Thoracic aorta (tissue), 2 donors: ENCODE results near the gene GPR107. TPM values are rescaled to one million over a fixed set of nuclear protein-coding genes. Genes with fewer than 3 reads are reported as not detected.
A peak's percentile ranks its signal among the peaks of the same experiment; 100 is the strongest.

ENCODE experiments used
- ATAC-seq: fragments of 150-250 bp; one replicate; pipeline ENCODE4 v1.8.0; 2017; ENCODE audit warnings: low read depth; ENCODE audit not compliant: insufficient number of reproducible peaks, low FRiP score
- DNase-seq: peaks from one replicate; pipeline ENCODE4 v3.0.0-alpha.2; 2020; ENCODE audit warnings: low spot score
- H3K27ac ChIP-seq, 2 donors: fragments of 200-600 bp; sonication (generic); 1 replicate in 1 of 2; 2 replicates in 1 of 2; pipeline ENCODE4 v1.5.1; 2016; ENCODE audit warnings: mild to moderate bottlenecking in 2 of 2, moderate library complexity in 2 of 2
- H3K27me3 ChIP-seq: fragments of 200-600 bp; sonication (generic); replicated peaks from 2 replicates; pipeline ENCODE4 v1.6.0; 2016; ENCODE audit warnings: mild to moderate bottlenecking; ENCODE audit not compliant: insufficient read depth
- H3K36me3 ChIP-seq: fragments of 200-600 bp; sonication (generic); one replicate; pipeline ENCODE4 v1.5.1; 2016
- H3K4me1 ChIP-seq, 2 donors: fragments of 200-600 bp; sonication (generic); 1 replicate in 1 of 2; 2 replicates in 1 of 2; pipeline versions ENCODE4 v1.5.1 to v1.6.0; 2016; ENCODE audit warnings: low read depth in 2 of 2, mild to moderate bottlenecking in 1 of 2; ENCODE audit not compliant: control insufficient read depth in 1 of 2
- H3K4me3 ChIP-seq: fragments of 200-600 bp; sonication (generic); 2 replicates; pipeline ENCODE4 v1.5.1; 2016; ENCODE audit warnings: mild to moderate bottlenecking
- H3K9me3 ChIP-seq: fragments of 200-600 bp; sonication (generic); 2 replicates; pipeline ENCODE4 v1.5.1; 2016
- total RNA-seq, 2 donors: library from RNA; depleted of rRNA; stranded (reverse); fragments of >200 nt; gene quantifications; one replicate each; pipeline versions ENCODE4 v1.1.0 to v1.2.3, GENCODE V29; 2016
- TF ChIP-seq, protein P1 (sequence below): fragments of 200-600 bp; sonication (generic); IDR thresholded peaks from one replicate; pipeline ENCODE4 v1.5.1; 2019; ENCODE audit warnings: antibody characterized with exemption

Gene GPR107
- total RNA-seq, 2 donors from 2014 or later: 47.5 to 51.9 TPM

DNA sequence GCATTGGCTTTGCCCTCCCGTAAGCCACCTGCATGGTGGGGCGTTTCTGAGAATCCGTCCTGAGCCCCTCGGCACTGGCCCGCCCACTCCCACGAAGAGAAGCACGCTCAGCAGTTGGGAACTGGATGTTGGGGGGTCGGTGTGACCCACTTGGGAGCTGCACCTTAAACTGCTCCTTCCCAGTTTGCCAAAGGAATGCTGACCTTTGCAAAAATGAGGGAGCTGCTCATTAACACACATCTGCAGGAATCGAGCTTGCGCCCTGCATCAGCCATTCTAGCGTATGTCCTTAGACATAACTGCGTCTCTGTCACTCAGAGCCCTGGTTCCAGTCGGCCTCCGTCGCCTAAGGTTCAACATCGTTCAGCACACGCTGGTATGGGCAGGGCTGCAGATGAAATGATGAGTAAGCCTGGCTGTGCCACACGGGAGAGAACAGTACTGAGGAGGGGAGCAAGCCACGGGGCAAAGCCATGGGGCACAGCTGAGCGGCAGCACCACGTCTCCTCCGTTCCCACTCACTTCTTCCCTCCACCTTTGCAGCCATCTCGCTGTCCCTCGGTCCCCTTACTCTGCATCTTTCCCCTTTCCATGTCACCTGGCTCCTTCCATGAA lies 89.7 kb downstream of the GPR107 start:
- DNase-seq (no peak), ATAC-seq (no peak)
- Histone ChIP-seq H3K27me3 (no peaks in the 10 kb centered on the region), H3K4me1 (peaks cover 16 to 37% of the 10 kb centered on the region in 2 donors), H3K36me3 (no peaks in the 10 kb centered on the region), H3K27ac (no peak overlapping the region), H3K9me3 (no peaks in the 10 kb centered on the region), H3K4me3 (peak overlapping the region; percentile 61)
- TF ChIP-seq, protein P1, sequence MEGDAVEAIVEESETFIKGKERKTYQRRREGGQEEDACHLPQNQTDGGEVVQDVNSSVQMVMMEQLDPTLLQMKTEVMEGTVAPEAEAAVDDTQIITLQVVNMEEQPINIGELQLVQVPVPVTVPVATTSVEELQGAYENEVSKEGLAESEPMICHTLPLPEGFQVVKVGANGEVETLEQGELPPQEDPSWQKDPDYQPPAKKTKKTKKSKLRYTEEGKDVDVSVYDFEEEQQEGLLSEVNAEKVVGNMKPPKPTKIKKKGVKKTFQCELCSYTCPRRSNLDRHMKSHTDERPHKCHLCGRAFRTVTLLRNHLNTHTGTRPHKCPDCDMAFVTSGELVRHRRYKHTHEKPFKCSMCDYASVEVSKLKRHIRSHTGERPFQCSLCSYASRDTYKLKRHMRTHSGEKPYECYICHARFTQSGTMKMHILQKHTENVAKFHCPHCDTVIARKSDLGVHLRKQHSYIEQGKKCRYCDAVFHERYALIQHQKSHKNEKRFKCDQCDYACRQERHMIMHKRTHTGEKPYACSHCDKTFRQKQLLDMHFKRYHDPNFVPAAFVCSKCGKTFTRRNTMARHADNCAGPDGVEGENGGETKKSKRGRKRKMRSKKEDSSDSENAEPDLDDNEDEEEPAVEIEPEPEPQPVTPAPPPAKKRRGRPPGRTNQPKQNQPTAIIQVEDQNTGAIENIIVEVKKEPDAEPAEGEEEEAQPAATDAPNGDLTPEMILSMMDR: no peak

DNA sequence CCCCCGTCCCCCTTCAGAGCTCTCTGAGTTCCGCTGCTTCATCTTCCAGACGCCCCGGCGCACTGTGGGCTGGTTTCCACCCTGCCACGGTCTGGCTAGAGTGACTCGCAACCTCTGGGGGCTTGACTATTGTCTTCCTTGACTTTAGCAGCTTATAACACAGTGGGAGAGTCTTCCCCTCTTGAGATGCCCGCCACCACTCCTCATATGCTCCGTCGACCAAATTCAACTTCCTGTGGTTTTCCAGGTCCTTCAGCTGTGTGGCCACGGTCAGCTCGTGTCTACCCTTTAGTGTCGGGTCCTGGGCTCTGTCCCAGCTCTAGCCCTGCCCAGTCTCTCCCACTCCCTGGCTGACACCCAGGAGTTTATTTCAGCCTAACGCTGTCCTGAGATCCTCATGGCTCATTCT lies 90.3 kb downstream of the GPR107 start:
- Histone ChIP-seq H3K4me1 (peaks cover 11 to 31% of the 10 kb centered on the region in 2 donors), H3K27ac (no peak overlapping the region), H3K27me3 (no peaks in the 10 kb centered on the region), H3K9me3 (no peaks in the 10 kb centered on the region), H3K36me3 (no peaks in the 10 kb centered on the region), H3K4me3 (peak overlapping the region; percentile 61)
- DNase-seq (no peak), ATAC-seq (no peak)
- TF ChIP-seq, protein P1: no peak

DNA sequence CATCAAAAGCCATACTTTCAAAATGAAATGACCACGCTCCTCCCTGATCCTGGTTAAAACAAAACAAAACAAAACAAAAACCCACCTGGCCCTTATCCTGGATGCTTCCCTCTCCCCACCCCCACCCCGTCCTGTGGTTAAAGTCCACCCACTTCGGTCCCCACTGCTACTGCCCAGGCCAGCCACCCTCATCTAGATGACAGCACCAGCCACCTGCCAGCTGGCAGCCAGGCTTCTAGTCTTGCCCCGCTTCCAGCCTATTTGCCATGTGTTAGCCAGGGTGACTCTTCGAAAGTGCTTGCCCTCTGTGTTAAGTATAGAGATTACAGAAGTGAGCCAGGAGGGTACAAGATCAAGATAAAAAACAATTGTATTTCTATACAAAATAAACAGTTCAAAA lies 91.0 kb downstream of the GPR107 start:
- H3K36me3 ChIP-seq: no peaks in the 10 kb centered on the region
- H3K27me3 ChIP-seq: no peaks in the 10 kb centered on the region
- peaks cover 8 to 24% of the 10 kb centered on the region in 2 donors for H3K4me1 ChIP-seq
- no peak for DNase-seq
- TF ChIP-seq, protein P1: no peak
- peak overlapping the region; percentile 61 for H3K4me3 ChIP-seq
- no peaks in the 10 kb centered on the region for H3K9me3 ChIP-seq
- no peak overlapping the region for H3K27ac ChIP-seq
- no peak for ATAC-seq

DNA sequence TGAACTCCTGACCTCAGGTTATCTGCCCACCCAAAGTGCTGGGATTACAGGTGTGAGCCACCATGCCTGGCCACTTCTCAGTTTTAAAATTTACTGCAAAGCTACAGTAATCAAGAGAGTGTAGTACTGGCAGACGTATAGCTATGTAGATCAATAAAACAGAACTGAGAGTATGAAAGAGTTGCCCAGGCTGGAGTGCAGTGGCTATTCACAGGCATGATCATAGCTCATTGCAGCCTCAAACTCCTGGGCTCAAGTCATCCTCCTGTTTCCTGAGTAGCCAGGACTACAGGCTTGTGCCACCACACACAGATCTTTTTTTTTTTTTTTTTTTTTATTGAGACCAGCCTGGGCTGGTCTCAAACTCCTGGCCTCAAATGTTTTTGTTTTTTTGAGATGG lies 92.0 kb downstream of the GPR107 start:
- TF ChIP-seq, protein P1: no peak
- Histone ChIP-seq H3K9me3 (no peaks in the 10 kb centered on the region), H3K36me3 (no peaks in the 10 kb centered on the region), H3K4me1 (peaks cover 8 to 22% of the 10 kb centered on the region in 2 donors), H3K27ac (no peak overlapping the region), H3K27me3 (no peaks in the 10 kb centered on the region), H3K4me3 (no peak overlapping the region)
- no peak for DNase-seq
- no peak for ATAC-seq

DNA sequence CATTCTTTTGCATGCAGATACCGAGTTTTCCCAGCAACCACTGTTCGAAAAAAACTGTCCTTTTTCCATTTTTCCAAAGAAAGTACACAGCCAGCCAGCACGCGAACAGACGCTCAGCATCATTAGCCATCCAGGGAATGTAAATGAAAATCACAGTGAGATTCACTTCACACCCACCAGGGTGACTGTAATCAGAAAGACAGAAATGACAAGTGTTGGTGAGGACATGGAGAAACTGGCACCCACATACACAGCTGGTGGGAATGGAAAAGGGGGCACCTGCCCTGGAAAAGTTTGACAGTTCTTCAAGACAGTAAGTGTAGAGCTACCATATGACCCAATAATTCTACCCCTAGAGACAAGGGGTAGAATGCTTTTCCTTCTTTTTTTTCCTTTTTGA lies 93.5 kb downstream of the GPR107 start:
- H3K4me3 ChIP-seq: no peak overlapping the region
- ATAC-seq: no peak

More for the DNA sequence above, 93.5 kb downstream of the GPR107 start:
- H3K27ac ChIP-seq: no peak overlapping the region
- TF ChIP-seq, protein P1: no peak
- no peaks in the 10 kb centered on the region for H3K36me3 ChIP-seq
- no peaks in the 10 kb centered on the region for H3K27me3 ChIP-seq
- no peak for DNase-seq
- no peaks in the 10 kb centered on the region for H3K9me3 ChIP-seq
- H3K4me1 ChIP-seq: peaks cover 8 to 22% of the 10 kb centered on the region in 2 donors
